ENCODE data around the gene EDC3. TPM values are rescaled to one million over a fixed set of nuclear protein-coding genes. Genes with fewer than 3 reads are reported as not detected.
A peak's percentile ranks its signal among the peaks of the same experiment; 100 is the strongest.
"Not testable (repeated sequence)": the region's sequence is repeated elsewhere in the genome, so short reads cannot be mapped to it uniquely, and the experiment has no call there.

Gene EDC3
- total and polyA plus RNA-seq, 2 experiments from 2014 or later, result 13.8 to 26.5 TPM

DNA sequence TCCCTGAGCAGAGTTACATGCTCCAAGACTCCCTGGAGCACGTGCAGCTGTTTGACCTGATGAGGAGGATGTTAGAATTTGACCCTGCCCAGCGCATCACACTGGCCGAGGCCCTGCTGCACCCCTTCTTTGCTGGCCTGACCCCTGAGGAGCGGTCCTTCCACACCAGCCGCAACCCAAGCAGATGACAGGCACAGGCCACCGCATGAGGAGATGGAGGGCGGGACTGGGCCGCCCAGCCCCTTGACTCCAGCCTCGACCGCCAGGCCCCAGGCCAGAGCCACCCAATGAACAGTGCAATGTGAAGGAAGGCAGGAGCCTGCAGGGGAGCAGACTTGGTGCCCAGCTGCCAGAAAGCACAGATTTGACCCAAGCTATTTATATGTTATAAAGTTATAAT lies 66.1 kb downstream of the EDC3 start:
- not testable (repeated sequence) for H3K4me1 Mint-ChIP-seq; H3K4me3 ChIP-seq; H3K9me3 Mint-ChIP-seq; H3F3A ChIP-seq (replicated peaks; ENCODE audit: low read depth); H3K79me2 ChIP-seq (replicated peaks; ENCODE audit: insufficient read depth); H3K27me3 ChIP-seq (ENCODE audit: insufficient read depth); H3K4me3 Mint-ChIP-seq; H2AFZ ChIP-seq; H3K4me2 ChIP-seq; H3K27ac Mint-ChIP-seq; H4K20me1 ChIP-seq (replicated peaks; ENCODE audit: insufficient read depth); DNase-seq (ENCODE audit: low spot score); H3K27ac ChIP-seq (ENCODE audit: low read depth); H3K4me1 ChIP-seq (ENCODE audit: insufficient read depth); ATAC-seq; H3K9me2 ChIP-seq (ENCODE audit: insufficient read depth)
- peaks cover 16% of the 10 kb centered on the region; the same call in 1 of the 2 replicates for H3K36me3 ChIP-seq (ENCODE audit: insufficient read depth)
- Mint-ChIP-seq H3K27me3 (ENCODE audit: insufficient read depth, low read depth, poor library complexity) (peaks cover 16% of the 10 kb centered on the region), H3K36me3 (ENCODE audit: low read depth) (peaks cover 60% of the 10 kb centered on the region)
- TF ChIP-seq POLR2AphosphoS5 (IDR thresholded peaks at IDR 0.05; ENCODE audit: low read depth), result 0 out of 2 replicates have a peak, but pooled peaks have one; percentile 8

DNA sequence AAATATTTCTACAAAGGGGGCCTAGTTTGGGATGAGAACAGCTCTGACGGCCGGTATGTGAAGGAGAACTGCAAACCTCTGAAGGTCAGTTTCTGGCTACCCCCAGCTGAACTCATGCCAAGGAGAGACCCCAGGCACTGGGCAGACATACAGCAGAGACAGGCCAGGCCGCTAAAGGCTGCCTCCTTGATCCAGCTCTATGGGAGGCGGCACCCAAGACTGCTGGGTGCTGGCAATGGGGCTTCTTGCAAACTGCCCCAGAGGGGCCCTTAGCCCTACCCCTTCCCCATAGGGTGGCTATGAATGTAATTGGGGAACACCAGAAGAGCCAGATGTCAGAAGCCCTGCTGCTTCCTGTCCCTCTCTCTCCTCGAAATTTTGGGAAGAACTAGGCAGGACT lies 66.9 kb downstream of the EDC3 start:
- ATAC-seq (no peak), DNase-seq (ENCODE audit: low spot score) (no peak)
- Histone ChIP-seq H3K27ac (ENCODE audit: low read depth) (no peak overlapping the region), H3K27me3 (ENCODE audit: insufficient read depth) (no peaks in the 10 kb centered on the region), H3K9me2 (ENCODE audit: insufficient read depth) (no peaks in the 10 kb centered on the region), H3K4me1 (ENCODE audit: insufficient read depth) (no peaks in the 10 kb centered on the region), H3K79me2 (replicated peaks; ENCODE audit: insufficient read depth) (no peaks in the 10 kb centered on the region), H3K4me2 (no peak overlapping the region), H3F3A (replicated peaks; ENCODE audit: low read depth) (0 out of 2 replicates have a peak, but pooled peaks cover 7% of the 10 kb centered on the region), H4K20me1 (replicated peaks; ENCODE audit: insufficient read depth) (no peaks in the 10 kb centered on the region; the same call in 1 of the 2 replicates), H3K36me3 (ENCODE audit: insufficient read depth) (peaks cover 11% of the 10 kb centered on the region; the same call in 1 of the 2 replicates), H3K4me3 (no peak overlapping the region), H2AFZ (no peak overlapping the region)
- H3K27me3 Mint-ChIP-seq (ENCODE audit: insufficient read depth, low read depth, poor library complexity), result peaks cover 16% of the 10 kb centered on the region
- no peaks in the 10 kb centered on the region for H3K4me1 Mint-ChIP-seq
- no peaks in the 10 kb centered on the region for H3K9me3 Mint-ChIP-seq
- no peak overlapping the region for H3K27ac Mint-ChIP-seq
- H3K36me3 Mint-ChIP-seq (ENCODE audit: low read depth), result peaks cover 63% of the 10 kb centered on the region
- no peak overlapping the region for H3K4me3 Mint-ChIP-seq
- TF ChIP-seq STAT1 (IDR thresholded peaks at IDR 0.05; ENCODE audit: unreplicated experiment), result no peak
- no peak for TF ChIP-seq REST (IDR thresholded peaks at IDR 0.05; ENCODE audit: unreplicated experiment)
- TF ChIP-seq NANOG (IDR thresholded peaks at IDR 0.05; ENCODE audit: borderline replicate concordance), result no peak
- no peak for TF ChIP-seq POLR2AphosphoS5 (IDR thresholded peaks at IDR 0.05; ENCODE audit: low read depth)
- no peak for TF ChIP-seq ZNF331 (CRISPR knock-in tag; IDR thresholded peaks at IDR 0.05; ENCODE audit: low read depth)
- TF ChIP-seq ZNF462 (CRISPR knock-in tag; IDR thresholded peaks at IDR 0.05), result no peak
- no peak for TF ChIP-seq JUNB (IDR thresholded peaks at IDR 0.05; ENCODE audit: unreplicated experiment)
- no peak for TF ChIP-seq ZNF114 (CRISPR knock-in tag; IDR thresholded peaks at IDR 0.05)
- no peak for TF ChIP-seq EZH2phosphoT487 (IDR thresholded peaks at IDR 0.05; ENCODE audit: unreplicated experiment)
- TF ChIP-seq CTCF (conservative IDR thresholded peaks at IDR 0.05; ENCODE audit: low read depth in 2 of 2), result no peak

Data from GM23338 (cell line).